LNCAP (cell line): ENCODE results near the gene GNAI3.

Experiments
- CTCF ChIP-seq: fragments of 450-650 bp; IDR thresholded peaks from 2 replicates; pipeline ENCODE4 v1.5.1; 2017; ENCODE audit warnings: mild to moderate bottlenecking

The GNAI3 gene

GRCh38 chr1:109620841-109621286 lies 72.4 kb downstream of the GNAI3 start:
- no peak for TF ChIP-seq CTCF

DNA sequence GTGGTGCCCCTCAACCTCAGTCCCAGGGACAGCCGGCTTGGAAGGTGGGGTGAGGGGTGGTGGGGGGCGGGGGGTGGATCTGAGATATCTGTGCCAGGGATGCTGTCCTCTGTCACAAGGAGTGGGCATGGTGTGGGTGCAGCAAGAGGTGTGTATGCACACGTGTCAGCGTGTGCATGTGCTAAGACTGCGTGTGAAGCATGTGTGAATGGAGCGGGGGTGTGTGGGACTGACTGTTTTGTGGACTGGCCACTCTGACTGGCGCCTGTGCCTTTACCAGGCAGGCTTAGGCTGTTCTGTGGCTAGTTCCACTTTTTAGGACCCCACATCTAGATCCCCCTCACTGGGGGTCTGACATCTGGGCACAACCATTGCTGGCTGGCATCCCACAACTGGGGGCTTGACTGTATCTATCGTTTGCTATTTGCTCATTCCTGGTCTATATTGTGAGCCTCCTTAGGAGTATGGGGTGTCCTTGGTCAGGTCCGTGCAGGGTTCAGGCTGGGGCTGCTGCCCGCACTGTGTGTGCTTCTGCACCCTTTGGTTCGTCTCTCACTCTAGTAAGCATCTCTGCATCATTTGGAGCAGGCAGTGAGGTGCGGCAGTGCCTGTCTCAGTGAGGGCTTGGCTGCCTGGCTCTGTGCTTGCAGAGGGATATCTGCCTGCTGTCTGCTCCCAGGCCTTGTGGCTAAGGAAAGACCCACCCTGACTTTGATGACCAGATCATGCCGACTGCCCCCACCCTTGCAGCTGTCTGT lies 73.1 kb downstream of the GNAI3 start:
- TF ChIP-seq CTCF, result no peak

- no peak for TF ChIP-seq CTCF
These were observed 73.9 kb downstream of the GNAI3 start for GRCh38 chr1:109622137-109622892.

DNA sequence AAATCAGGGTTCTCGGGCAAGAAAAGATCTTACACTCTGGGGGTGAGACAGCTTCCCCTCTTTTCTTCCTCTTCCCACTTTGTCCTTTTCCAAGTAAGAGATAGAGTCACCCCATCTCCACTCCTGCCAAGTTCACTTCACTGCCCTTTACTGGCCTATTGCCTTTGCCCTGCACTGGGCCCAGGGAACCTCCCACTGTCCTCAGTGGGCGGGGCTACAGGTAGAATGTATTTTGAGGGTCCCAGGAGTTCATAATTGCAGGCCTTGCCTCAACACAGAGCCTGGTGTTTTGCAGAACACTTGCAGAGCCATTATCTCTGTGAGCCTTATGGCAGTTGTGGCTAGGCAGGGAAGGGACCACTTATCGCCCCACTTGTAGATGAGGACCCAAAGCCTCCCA lies 74.5 kb downstream of the GNAI3 start:
- TF ChIP-seq CTCF, result no peak

DNA sequence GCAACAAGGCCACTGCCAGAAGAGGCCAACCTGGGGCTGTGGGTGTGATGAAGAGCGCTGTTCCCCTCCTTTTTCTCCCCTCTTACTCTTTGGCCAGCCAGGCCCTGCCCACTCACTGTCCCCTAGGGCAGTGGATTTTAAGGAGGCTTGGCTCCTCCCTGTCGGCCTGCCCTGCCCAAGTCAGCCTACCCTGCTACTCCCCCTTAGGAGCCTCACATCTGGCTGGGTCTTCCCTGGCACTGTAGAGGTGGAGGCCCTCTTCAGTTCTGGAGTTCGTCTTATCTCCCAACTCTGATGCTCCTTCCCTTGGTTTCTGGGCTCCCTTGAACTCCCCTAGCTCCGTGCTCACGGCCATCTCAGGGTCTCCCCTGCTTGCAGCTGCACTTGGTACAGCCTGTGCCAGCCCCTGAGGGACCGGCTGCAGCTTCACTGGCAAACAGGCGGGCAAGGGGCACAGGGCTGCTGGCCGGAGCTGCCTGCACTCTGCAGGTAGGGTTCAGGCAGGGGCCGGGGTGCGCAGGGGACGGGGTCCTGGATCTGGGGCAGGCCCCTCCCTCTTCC lies 75.3 kb downstream of the GNAI3 start:
- no peak for TF ChIP-seq CTCF

GRCh38 chr1:109624201-109625010 lies 76.0 kb downstream of the GNAI3 start:
- TF ChIP-seq CTCF, result no peak

- no peak for TF ChIP-seq CTCF
These were observed 76.8 kb downstream of the GNAI3 start for GRCh38 chr1:109625176-109625575.
